Sigmoid colon (tissue), 3 donors: Measurements from ENCODE around the gene CHST14.

ENCODE experiments used
- POLR2A ChIP-seq, 2 donors: fragments of 450-650 bp; IDR thresholded peaks; one replicate each; pipeline ENCODE4 v1.6.1; 2016; ENCODE audit warnings: antibody characterized with exemption in 2 of 2, mild to moderate bottlenecking in 2 of 2, moderate library complexity in 2 of 2
- TF ChIP-seq, protein P1 (sequence below), 4 experiments: fragments of 450-650 bp in 3 of 4; fragments of 200-600 bp in 1 of 4; IDR thresholded peaks; one replicate each; pipeline ENCODE4 v1.5.1; 2016 to 2019; ENCODE audit warnings: antibody characterized with exemption in 4 of 4, mild to moderate bottlenecking in 3 of 4, moderate library complexity in 2 of 4

DNA sequence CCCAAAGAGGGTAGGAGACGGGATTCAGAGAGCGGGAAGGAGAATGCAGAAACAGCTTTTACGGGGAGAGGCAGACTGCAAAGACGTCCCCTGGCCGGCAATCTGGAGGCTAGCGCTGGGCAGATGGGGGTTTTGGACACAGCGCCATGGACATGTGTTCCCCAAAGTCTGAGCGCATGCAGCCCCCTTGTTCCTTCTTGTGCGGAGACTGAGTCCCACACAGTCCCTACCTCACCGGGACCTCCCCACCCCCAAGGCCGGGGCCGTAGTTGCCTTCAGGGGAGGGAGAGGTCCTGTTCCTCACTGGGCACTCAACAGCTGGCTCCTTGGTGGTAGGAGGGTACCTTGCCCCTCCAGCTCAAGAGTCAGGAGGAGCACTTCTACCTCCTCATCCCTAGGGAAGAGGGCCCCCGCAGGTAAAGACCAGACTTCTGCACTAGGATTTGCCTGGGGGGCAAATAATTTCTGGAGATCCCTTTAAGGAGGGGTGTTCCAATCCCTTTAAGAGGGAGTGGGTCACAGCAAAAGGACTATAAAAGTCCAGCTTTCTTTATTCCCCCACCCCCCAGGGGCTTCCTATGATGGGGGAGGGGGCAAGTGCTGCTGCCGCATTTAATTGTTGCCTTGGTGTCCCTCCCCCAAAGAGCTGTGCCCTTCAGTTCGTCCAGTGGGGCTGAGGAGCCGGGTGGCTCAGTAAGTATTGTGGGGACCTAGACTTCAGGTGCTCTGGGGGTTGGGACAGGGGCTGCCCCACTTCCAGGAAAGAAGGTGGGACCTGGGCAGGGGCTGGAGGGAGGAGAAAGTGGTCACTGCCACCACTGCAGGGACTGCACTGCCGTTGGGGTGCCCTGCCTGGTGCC lies 33.7 kb upstream of the CHST14 start:
- no peak for TF ChIP-seq POLR2A (IDR thresholded peaks at IDR 0.05)
- TF ChIP-seq, protein P1, sequence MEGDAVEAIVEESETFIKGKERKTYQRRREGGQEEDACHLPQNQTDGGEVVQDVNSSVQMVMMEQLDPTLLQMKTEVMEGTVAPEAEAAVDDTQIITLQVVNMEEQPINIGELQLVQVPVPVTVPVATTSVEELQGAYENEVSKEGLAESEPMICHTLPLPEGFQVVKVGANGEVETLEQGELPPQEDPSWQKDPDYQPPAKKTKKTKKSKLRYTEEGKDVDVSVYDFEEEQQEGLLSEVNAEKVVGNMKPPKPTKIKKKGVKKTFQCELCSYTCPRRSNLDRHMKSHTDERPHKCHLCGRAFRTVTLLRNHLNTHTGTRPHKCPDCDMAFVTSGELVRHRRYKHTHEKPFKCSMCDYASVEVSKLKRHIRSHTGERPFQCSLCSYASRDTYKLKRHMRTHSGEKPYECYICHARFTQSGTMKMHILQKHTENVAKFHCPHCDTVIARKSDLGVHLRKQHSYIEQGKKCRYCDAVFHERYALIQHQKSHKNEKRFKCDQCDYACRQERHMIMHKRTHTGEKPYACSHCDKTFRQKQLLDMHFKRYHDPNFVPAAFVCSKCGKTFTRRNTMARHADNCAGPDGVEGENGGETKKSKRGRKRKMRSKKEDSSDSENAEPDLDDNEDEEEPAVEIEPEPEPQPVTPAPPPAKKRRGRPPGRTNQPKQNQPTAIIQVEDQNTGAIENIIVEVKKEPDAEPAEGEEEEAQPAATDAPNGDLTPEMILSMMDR (IDR thresholded peaks at IDR 0.05) = no peak
